GM21390 (cell line): ENCODE results near the gene AUNIP.

Experiments
- ATAC-seq: cut with Tn5 transposase; IDR thresholded peaks from one replicate; pipeline ENCODE4 v1.9.1; 2021; ENCODE audit not compliant: unreplicated experiment

AUNIP gene

GRCh38 chr1:25832336-25833037, 26.8 kb downstream of the AUNIP start:
- no peak for ATAC-seq

GRCh38 chr1:25831569-25832196, 27.6 kb downstream of the AUNIP start:
- ATAC-seq: no peak

GRCh38 chr1:25829046-25829445, 30.2 kb downstream of the AUNIP start:
- ATAC-seq: no peak

GRCh38 chr1:25828491-25828890, 30.8 kb downstream of the AUNIP start:
- no peak for ATAC-seq

GRCh38 chr1:25826571-25826970, 32.7 kb downstream of the AUNIP start:
- no peak for ATAC-seq

GRCh38 chr1:25825605-25826004, 33.7 kb downstream of the AUNIP start:
- ATAC-seq: no peak

GRCh38 chr1:25821630-25822091, 37.6 kb downstream of the AUNIP start:
- ATAC-seq: no peak

GRCh38 chr1:25821112-25821476, 38.2 kb downstream of the AUNIP start:
- no peak for ATAC-seq

GRCh38 chr1:25820247-25821111, 38.8 kb downstream of the AUNIP start:
- ATAC-seq: peak; percentile 56

- peak; percentile 83 for ATAC-seq
Observed at GRCh38 chr1:25819491-25820246, 39.6 kb downstream of the AUNIP start, which contains the start of gene MTFR1L. Gene MTFR1L, plus strand, starts transcription at chr1:25819954. Its CDS starts 3,151 bp downstream, at chr1:25823105.

- no peak for ATAC-seq
Observed at GRCh38 chr1:25818569-25818968, 40.7 kb downstream of the AUNIP start.

GRCh38 chr1:25817840-25818501, 41.3 kb downstream of the AUNIP start:
- no peak for ATAC-seq

GRCh38 chr1:25816112-25816718, 43.0 kb downstream of the AUNIP start:
- no peak for ATAC-seq

- no peak for ATAC-seq
Observed at GRCh38 chr1:25815208-25816111, 43.8 kb downstream of the AUNIP start.

- ATAC-seq: no peak
Observed at GRCh38 chr1:25814549-25815087, 44.6 kb downstream of the AUNIP start.

- ATAC-seq: no peak
Observed at GRCh38 chr1:25813734-25814471, 45.4 kb downstream of the AUNIP start.

- no peak for ATAC-seq
Observed at GRCh38 chr1:25813071-25813733, 46.1 kb downstream of the AUNIP start.
